ENCODE results near the gene LCNL1.

LCNL1 gene

DNA sequence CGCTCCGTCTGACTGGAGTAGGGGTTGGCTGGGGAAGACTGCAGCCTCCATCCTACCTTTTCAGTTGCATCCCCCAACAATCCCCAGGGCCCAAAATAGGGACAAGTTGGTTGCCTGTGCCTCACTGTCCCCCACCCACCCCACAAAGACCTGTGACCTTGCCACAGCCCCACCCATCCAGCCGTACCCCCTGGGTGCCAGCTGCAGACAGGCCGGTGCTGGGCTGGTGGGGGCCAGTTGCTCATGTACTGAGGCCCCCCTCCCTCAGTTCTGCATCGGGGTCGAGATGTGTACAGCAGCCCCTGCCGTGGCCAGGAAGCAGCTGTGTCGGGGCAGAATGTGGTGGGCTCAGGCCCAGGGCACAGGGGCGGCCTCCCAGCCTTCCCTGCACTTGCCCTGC is 374 bp downstream of the LCNL1 start:
- Histone ChIP-seq H3K36me3 (ENCODE audit: insufficient read depth, low read length) (no peaks in the 10 kb centered on the region), H2AFZ (ENCODE audit: low read length) (no peak overlapping the region), H3K4me1 (ENCODE audit: insufficient read depth, low read length, poor library complexity, severe bottlenecking) (no peaks in the 10 kb centered on the region), H3K9me2 (replicated peaks; ENCODE audit: low read depth, low read length) (no peaks in the 10 kb centered on the region), H3K27me3 (ENCODE audit: insufficient read depth, low read length, poor library complexity, severe bottlenecking) (no peaks in the 10 kb centered on the region), H3F3A (ENCODE audit: low read depth) (no peaks in the 10 kb centered on the region), H3K9me3 (ENCODE audit: insufficient read depth, low read depth, low read length) (no peaks in the 10 kb centered on the region), H3K9ac (ENCODE audit: low read depth, low read length, poor library complexity, severe bottlenecking) (no peak overlapping the region), H4K20me1 (ENCODE audit: insufficient read depth, low read length, poor library complexity, severe bottlenecking) (no peaks in the 10 kb centered on the region), H3K4me2 (ENCODE audit: low read depth, low read length, poor library complexity, severe bottlenecking) (no peak overlapping the region), H3K4me3 (ENCODE audit: low read length, poor library complexity, severe bottlenecking) (no peak overlapping the region), H3K79me2 (ENCODE audit: insufficient read depth, low read length) (no peaks in the 10 kb centered on the region)
- no peak for TF ChIP-seq EZH2phosphoT487 (IDR thresholded peaks at IDR 0.05; ENCODE audit: borderline replicate concordance)
- TF ChIP-seq, protein P1, sequence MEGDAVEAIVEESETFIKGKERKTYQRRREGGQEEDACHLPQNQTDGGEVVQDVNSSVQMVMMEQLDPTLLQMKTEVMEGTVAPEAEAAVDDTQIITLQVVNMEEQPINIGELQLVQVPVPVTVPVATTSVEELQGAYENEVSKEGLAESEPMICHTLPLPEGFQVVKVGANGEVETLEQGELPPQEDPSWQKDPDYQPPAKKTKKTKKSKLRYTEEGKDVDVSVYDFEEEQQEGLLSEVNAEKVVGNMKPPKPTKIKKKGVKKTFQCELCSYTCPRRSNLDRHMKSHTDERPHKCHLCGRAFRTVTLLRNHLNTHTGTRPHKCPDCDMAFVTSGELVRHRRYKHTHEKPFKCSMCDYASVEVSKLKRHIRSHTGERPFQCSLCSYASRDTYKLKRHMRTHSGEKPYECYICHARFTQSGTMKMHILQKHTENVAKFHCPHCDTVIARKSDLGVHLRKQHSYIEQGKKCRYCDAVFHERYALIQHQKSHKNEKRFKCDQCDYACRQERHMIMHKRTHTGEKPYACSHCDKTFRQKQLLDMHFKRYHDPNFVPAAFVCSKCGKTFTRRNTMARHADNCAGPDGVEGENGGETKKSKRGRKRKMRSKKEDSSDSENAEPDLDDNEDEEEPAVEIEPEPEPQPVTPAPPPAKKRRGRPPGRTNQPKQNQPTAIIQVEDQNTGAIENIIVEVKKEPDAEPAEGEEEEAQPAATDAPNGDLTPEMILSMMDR (conservative IDR thresholded peaks at IDR 0.05; ENCODE audit: low read length), result no peak

DNA sequence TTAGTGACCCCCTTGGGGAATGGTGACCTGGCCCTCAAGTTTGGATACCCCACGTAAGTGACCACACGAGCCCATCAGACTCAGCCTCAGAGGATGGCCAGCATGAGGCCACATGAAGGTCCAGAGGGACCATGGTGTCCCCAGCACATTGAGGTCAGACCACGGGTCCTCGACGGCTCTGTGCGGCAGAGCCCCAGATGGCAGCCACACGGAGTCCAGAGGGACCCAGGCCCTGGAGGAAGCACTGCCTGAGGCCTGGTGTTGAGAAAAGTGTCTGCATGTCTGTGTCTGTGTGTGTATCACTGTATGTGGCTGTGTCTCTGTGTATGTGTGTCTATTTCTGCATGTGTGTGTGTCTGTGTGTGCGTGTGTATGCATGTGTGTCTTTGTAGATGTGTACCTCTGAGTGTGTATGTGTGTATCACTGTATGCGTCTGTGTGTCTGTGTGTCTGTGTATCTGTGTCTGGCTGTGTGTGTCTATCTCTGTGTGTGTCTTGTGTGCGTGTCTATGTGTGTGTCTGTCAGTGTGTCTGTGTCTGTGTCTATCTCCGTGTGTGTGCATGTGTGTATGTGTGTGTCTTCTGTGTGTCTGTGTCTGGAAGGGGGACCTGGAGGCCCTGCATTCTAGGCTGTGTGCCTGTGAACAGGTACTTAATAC is 992 bp downstream of the LCNL1 start:
- no peaks in the 10 kb centered on the region for H3K27me3 ChIP-seq (ENCODE audit: insufficient read depth, low read length, poor library complexity, severe bottlenecking)
- H3K79me2 ChIP-seq (ENCODE audit: insufficient read depth, low read length), result no peaks in the 10 kb centered on the region
- TF ChIP-seq, protein P1 (conservative IDR thresholded peaks at IDR 0.05; ENCODE audit: low read length), result no peak
- no peak for TF ChIP-seq EZH2phosphoT487 (IDR thresholded peaks at IDR 0.05; ENCODE audit: borderline replicate concordance)
- H3K36me3 ChIP-seq (ENCODE audit: insufficient read depth, low read length), result no peaks in the 10 kb centered on the region
- no peak overlapping the region for H3K4me2 ChIP-seq (ENCODE audit: low read depth, low read length, poor library complexity, severe bottlenecking)
- no peaks in the 10 kb centered on the region for H3F3A ChIP-seq (ENCODE audit: low read depth)
- H3K9me2 ChIP-seq (replicated peaks; ENCODE audit: low read depth, low read length), result no peaks in the 10 kb centered on the region
- H4K20me1 ChIP-seq (ENCODE audit: insufficient read depth, low read length, poor library complexity, severe bottlenecking), result no peaks in the 10 kb centered on the region
- no peak overlapping the region for H3K4me3 ChIP-seq (ENCODE audit: low read length, poor library complexity, severe bottlenecking)
- H3K4me1 ChIP-seq (ENCODE audit: insufficient read depth, low read length, poor library complexity, severe bottlenecking), result no peaks in the 10 kb centered on the region
- no peak overlapping the region for H2AFZ ChIP-seq (ENCODE audit: low read length)
- no peaks in the 10 kb centered on the region for H3K9me3 ChIP-seq (ENCODE audit: insufficient read depth, low read depth, low read length)
- no peak overlapping the region for H3K9ac ChIP-seq (ENCODE audit: low read depth, low read length, poor library complexity, severe bottlenecking)

DNA sequence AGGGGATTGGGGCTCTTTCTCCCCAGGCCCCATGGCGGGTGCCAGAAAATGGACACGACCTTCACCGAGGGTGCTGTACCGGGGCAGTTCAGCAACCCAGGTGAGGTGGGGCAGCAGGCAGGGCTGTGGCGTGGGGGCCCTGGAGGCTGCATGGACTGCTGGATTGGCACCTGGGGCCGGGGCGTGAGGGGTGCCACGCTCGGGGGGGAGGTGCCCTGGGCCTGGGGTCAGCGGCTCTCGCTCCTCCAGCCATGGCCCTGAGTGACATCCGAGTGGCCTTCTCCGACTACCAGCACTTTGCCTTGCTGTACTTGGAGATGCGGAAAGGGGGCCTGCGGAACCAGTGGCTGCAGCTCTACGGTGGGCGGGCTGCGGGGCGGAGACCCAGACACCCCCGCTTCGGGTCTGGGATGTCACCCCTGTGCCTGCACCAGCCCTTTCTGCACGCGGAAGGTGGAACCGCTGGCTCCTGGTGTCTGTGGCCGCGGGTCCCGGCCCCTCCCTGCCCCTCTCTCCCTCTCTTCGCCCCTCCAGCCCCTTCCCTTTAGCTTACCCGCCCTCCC is 1.8 kb downstream of the LCNL1 start:
- no peak overlapping the region for H2AFZ ChIP-seq (ENCODE audit: low read length)
- no peak overlapping the region for H3K4me2 ChIP-seq (ENCODE audit: low read depth, low read length, poor library complexity, severe bottlenecking)
- no peaks in the 10 kb centered on the region for H3K27me3 ChIP-seq (ENCODE audit: insufficient read depth, low read length, poor library complexity, severe bottlenecking)
- no peak overlapping the region for H3K4me3 ChIP-seq (ENCODE audit: low read length, poor library complexity, severe bottlenecking)
- no peaks in the 10 kb centered on the region for H3F3A ChIP-seq (ENCODE audit: low read depth)
- no peak overlapping the region for H3K9ac ChIP-seq (ENCODE audit: low read depth, low read length, poor library complexity, severe bottlenecking)
- H3K36me3 ChIP-seq (ENCODE audit: insufficient read depth, low read length), result no peaks in the 10 kb centered on the region
- H3K79me2 ChIP-seq (ENCODE audit: insufficient read depth, low read length), result no peaks in the 10 kb centered on the region
- no peak for TF ChIP-seq EZH2phosphoT487 (IDR thresholded peaks at IDR 0.05; ENCODE audit: borderline replicate concordance)
- TF ChIP-seq, protein P1 (conservative IDR thresholded peaks at IDR 0.05; ENCODE audit: low read length), result no peak
- H3K9me3 ChIP-seq (ENCODE audit: insufficient read depth, low read depth, low read length), result no peaks in the 10 kb centered on the region
- no peaks in the 10 kb centered on the region for H4K20me1 ChIP-seq (ENCODE audit: insufficient read depth, low read length, poor library complexity, severe bottlenecking)
- H3K4me1 ChIP-seq (ENCODE audit: insufficient read depth, low read length, poor library complexity, severe bottlenecking), result no peaks in the 10 kb centered on the region
- no peaks in the 10 kb centered on the region for H3K9me2 ChIP-seq (replicated peaks; ENCODE audit: low read depth, low read length)

Measured in Loucy (cell line).